Neural cell (in vitro differentiated cells): ENCODE data around the gene ZNF346. TPM values are rescaled to one million over a fixed set of nuclear protein-coding genes. Genes with fewer than 3 reads are reported as not detected.

Experiments
- H2AFZ ChIP-seq: fragments of 200-600, 300-800 bp; sonication (generic), shearing (Covaris generic); 2 replicates; pipeline ENCODE4 v1.6.0; 2014; ENCODE audit warnings: low read depth, mild to moderate bottlenecking, antibody characterized with exemption, low read length, moderate library complexity
- H3F3A ChIP-seq: fragments of 200-600 bp; shearing (Covaris generic); 2 replicates; pipeline ENCODE4 v1.6.1; 2016; ENCODE audit warnings: mild to moderate bottlenecking, moderate library complexity, mixed read lengths, antibody characterized with exemption, low read length; ENCODE audit not compliant: insufficient read depth, poor library complexity, severe bottlenecking
- H3K27ac ChIP-seq: fragments of 200-600, 300-800 bp; sonication (generic), shearing (Covaris generic); 2 replicates; pipeline ENCODE4 v1.5.1; 2014; ENCODE audit warnings: mild to moderate bottlenecking, low read length, moderate library complexity
- H3K27me3 ChIP-seq: fragments of 300-800, 200-600 bp; sonication (generic), shearing (Covaris generic); 2 replicates; pipeline ENCODE4 v1.6.0; 2014; ENCODE audit warnings: mild to moderate bottlenecking, low read depth, low read length, moderate library complexity; ENCODE audit not compliant: insufficient read depth
- H3K36me3 ChIP-seq: fragments of 300-800, 200-600 bp; sonication (generic), shearing (Covaris generic); 2 replicates; pipeline ENCODE4 v1.5.1; 2014; ENCODE audit warnings: mild to moderate bottlenecking, antibody characterized with exemption, low read length, moderate library complexity; ENCODE audit not compliant: insufficient read depth
- H3K4me2 ChIP-seq: fragments of 300-800, 200-600 bp; sonication (generic), shearing (Covaris generic); 2 replicates; pipeline ENCODE4 v1.6.0; 2014; ENCODE audit warnings: mild to moderate bottlenecking, low read length
- H3K4me3 ChIP-seq: fragments of 300-800, 200-600 bp; sonication (generic), shearing (Covaris generic); 2 replicates; pipeline ENCODE4 v1.5.1; 2014; ENCODE audit warnings: mild to moderate bottlenecking, low read length, moderate library complexity
- H3K79me2 ChIP-seq: fragments of 200-600 bp; shearing (Covaris generic); replicated peaks from 2 replicates; pipeline ENCODE4 v1.6.0; 2014; ENCODE audit warnings: mild to moderate bottlenecking, low read length, moderate library complexity; ENCODE audit not compliant: insufficient read depth
- H3K9ac ChIP-seq: fragments of 300-800, 200-600 bp; sonication (generic), shearing (Covaris generic); 2 replicates; pipeline ENCODE4 v1.6.1; 2016; ENCODE audit warnings: mild to moderate bottlenecking, low read length, mixed read lengths
- H3K9me2 ChIP-seq: fragments of 200-600 bp; shearing (Covaris generic); 2 replicates; pipeline ENCODE4 v1.6.1; 2016; ENCODE audit warnings: mild to moderate bottlenecking, low read length, mixed read lengths; ENCODE audit not compliant: insufficient read depth
- H3K9me3 ChIP-seq: fragments of 200-600, 300-800 bp; sonication (generic), shearing (Covaris generic); 2 replicates; pipeline ENCODE4 v1.6.1; 2016; ENCODE audit warnings: mild to moderate bottlenecking, mixed run types, low read length, moderate library complexity, mixed read lengths
- H4K20me1 ChIP-seq: fragments of 200-600 bp; shearing (Covaris generic); 2 replicates; pipeline ENCODE4 v1.6.1; 2016; ENCODE audit warnings: mild to moderate bottlenecking, mixed run types; ENCODE audit not compliant: insufficient read depth
- EP300 ChIP-seq: fragments of 450-650 bp; conservative IDR thresholded peaks from 2 replicates; pipeline ENCODE4 v1.6.1; 2014; ENCODE audit warnings: antibody characterized with exemption, mild to moderate bottlenecking, moderate library complexity; ENCODE audit not compliant: poor library complexity, severe bottlenecking
- EZH2 ChIP-seq: fragments of 200-600, 300-800 bp; shearing (Covaris generic), sonication (generic); IDR thresholded peaks from 2 replicates; pipeline ENCODE4 v1.6.1; 2014; ENCODE audit warnings: antibody characterized with exemption, low read length, borderline replicate concordance, mild to moderate bottlenecking; ENCODE audit not compliant: insufficient read depth, poor library complexity, severe bottlenecking
- MXI1 ChIP-seq: fragments of 450-650 bp; conservative IDR thresholded peaks from 2 replicates; pipeline ENCODE4 v1.6.1; 2014; ENCODE audit warnings: antibody characterized with exemption, mild to moderate bottlenecking; ENCODE audit not compliant: poor library complexity, severe bottlenecking
- POLR2AphosphoS5 ChIP-seq: IDR thresholded peaks from 2 replicates; pipeline ENCODE4 v1.6.1; 2012
- RAD21 ChIP-seq: fragments of 450-650 bp; conservative IDR thresholded peaks from 2 replicates; pipeline ENCODE4 v1.6.1; 2014; ENCODE audit warnings: antibody characterized with exemption, mild to moderate bottlenecking, moderate library complexity
- SMC3 ChIP-seq: fragments of 450-650 bp; conservative IDR thresholded peaks from 2 replicates; pipeline ENCODE4 v1.6.1; 2014; ENCODE audit warnings: antibody characterized with exemption, mild to moderate bottlenecking, moderate library complexity; ENCODE audit not compliant: poor library complexity
- TAF1 ChIP-seq: IDR thresholded peaks from 2 replicates; pipeline ENCODE4 v1.6.1; 2012; ENCODE audit warnings: low read depth
- polyA plus RNA-seq: library from polyadenylated mRNA; depleted of rRNA; stranded (reverse); fragments of >200 nt; gene quantifications from 2 replicates; pipeline ENCODE4 v1.2.3, GENCODE V29; 2014
- TF ChIP-seq, protein P1 (sequence below): fragments of 450-650 bp; IDR thresholded peaks from 2 replicates; pipeline ENCODE4 v1.5.1; 2014; ENCODE audit warnings: antibody characterized with exemption, mild to moderate bottlenecking, moderate library complexity; ENCODE audit not compliant: poor library complexity, severe bottlenecking
- TF ChIP-seq, protein P2 (sequence below): IDR thresholded peaks from 2 replicates; pipeline ENCODE4 v1.6.1; 2012; ENCODE audit warnings: borderline replicate concordance

The ZNF346 gene
- polyA plus RNA-seq, 1 donor from 2014 or later, result 40.1 TPM

DNA sequence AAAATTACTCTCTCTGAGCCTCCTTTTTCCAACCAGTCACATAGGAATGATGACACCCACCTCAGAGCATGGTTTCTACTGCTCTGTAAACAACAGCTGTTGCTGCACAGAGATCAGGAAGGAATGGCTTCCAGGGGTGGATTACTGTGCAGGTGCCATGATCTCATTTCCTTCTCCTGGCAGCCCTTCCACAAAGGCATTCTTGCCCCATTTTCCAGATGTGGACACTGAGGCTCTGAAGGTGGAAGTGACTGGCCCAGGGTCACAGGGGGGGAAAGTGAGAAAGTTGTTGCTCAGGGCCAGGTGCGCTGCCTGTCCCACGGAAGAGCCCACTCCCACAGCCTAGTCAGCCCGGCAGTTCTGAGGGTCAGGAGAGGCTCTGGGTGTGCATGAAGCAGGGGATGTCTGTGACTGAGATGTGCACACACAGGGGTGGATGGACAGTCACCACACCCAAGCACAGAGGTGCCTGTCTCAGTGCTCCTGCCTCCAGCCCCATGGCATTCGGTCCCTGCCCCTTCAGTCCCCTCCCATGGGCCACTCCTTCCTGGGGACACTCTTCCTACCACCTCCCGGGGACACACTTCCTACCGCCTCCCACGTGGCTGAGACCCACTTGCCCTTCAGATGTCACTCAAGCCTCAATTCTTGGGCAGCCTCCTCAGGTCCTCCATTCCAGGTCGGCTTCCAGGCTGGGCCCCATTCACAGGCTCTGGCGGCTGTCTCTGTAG lies 81.2 kb downstream of the ZNF346 start:
- no peak for TF ChIP-seq SMC3
- no peak for TF ChIP-seq EZH2
- TF ChIP-seq RAD21, result no peak
- TF ChIP-seq TAF1, result no peak
- no peak for TF ChIP-seq EP300
- TF ChIP-seq, protein P1, sequence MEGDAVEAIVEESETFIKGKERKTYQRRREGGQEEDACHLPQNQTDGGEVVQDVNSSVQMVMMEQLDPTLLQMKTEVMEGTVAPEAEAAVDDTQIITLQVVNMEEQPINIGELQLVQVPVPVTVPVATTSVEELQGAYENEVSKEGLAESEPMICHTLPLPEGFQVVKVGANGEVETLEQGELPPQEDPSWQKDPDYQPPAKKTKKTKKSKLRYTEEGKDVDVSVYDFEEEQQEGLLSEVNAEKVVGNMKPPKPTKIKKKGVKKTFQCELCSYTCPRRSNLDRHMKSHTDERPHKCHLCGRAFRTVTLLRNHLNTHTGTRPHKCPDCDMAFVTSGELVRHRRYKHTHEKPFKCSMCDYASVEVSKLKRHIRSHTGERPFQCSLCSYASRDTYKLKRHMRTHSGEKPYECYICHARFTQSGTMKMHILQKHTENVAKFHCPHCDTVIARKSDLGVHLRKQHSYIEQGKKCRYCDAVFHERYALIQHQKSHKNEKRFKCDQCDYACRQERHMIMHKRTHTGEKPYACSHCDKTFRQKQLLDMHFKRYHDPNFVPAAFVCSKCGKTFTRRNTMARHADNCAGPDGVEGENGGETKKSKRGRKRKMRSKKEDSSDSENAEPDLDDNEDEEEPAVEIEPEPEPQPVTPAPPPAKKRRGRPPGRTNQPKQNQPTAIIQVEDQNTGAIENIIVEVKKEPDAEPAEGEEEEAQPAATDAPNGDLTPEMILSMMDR, result no peak
- TF ChIP-seq MXI1, result no peak
- TF ChIP-seq POLR2AphosphoS5, result no peak
- TF ChIP-seq, protein P2, sequence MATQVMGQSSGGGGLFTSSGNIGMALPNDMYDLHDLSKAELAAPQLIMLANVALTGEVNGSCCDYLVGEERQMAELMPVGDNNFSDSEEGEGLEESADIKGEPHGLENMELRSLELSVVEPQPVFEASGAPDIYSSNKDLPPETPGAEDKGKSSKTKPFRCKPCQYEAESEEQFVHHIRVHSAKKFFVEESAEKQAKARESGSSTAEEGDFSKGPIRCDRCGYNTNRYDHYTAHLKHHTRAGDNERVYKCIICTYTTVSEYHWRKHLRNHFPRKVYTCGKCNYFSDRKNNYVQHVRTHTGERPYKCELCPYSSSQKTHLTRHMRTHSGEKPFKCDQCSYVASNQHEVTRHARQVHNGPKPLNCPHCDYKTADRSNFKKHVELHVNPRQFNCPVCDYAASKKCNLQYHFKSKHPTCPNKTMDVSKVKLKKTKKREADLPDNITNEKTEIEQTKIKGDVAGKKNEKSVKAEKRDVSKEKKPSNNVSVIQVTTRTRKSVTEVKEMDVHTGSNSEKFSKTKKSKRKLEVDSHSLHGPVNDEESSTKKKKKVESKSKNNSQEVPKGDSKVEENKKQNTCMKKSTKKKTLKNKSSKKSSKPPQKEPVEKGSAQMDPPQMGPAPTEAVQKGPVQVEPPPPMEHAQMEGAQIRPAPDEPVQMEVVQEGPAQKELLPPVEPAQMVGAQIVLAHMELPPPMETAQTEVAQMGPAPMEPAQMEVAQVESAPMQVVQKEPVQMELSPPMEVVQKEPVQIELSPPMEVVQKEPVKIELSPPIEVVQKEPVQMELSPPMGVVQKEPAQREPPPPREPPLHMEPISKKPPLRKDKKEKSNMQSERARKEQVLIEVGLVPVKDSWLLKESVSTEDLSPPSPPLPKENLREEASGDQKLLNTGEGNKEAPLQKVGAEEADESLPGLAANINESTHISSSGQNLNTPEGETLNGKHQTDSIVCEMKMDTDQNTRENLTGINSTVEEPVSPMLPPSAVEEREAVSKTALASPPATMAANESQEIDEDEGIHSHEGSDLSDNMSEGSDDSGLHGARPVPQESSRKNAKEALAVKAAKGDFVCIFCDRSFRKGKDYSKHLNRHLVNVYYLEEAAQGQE, result no peak
- Histone ChIP-seq H3K4me2 (no peak overlapping the region), H3K9me3 (no peaks in the 10 kb centered on the region), H4K20me1 (no peaks in the 10 kb centered on the region), H3K36me3 (no peaks in the 10 kb centered on the region), H3K9me2 (no peaks in the 10 kb centered on the region), H3F3A (no peaks in the 10 kb centered on the region), H3K27ac (no peak overlapping the region), H3K79me2 (no peaks in the 10 kb centered on the region), H3K9ac (no peak overlapping the region), H2AFZ (no peak overlapping the region), H3K4me3 (no peak overlapping the region), H3K27me3 (no peaks in the 10 kb centered on the region)

DNA sequence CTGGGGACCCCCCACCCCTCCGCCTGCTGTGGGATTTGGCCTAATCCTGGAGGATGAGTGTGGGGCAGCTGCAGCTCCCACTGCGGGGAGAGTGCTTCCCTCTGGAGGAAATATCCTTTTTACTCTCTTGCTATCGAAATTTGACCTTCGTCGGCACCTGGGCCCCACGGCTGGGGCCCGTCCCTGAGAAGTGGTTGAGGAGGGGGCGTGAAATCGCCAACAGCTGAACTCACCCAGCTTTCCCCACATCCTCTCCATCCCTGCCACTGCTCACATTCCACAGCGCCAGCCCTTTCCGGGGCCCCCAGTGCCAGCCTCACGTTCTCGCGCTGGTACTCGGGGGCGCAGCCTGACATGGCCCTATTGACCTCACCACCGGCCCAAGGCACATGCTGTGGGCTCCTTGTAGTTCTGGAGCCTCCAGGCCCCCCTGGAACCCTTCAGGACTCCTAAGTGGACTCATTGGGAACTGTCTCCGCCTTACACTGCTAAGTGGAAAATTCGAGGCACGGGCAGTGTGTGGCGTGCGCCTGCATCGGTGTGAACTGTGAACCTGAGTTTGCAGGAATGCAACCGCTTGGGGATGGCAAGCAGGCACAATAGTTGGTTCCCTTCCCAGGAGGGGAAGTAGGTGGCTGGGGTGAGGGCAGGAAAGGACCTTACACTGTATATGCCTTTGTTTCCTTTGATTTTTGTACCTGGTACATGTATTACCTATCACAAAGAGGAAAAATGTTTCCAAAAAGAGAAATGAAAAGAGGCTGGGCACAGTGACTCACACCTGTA lies 83.4 kb downstream of the ZNF346 start:
- H3K9ac ChIP-seq, result no peak overlapping the region
- H3K4me2 ChIP-seq, result no peak overlapping the region
- no peak overlapping the region for H2AFZ ChIP-seq
- no peaks in the 10 kb centered on the region for H3K27me3 ChIP-seq
- no peaks in the 10 kb centered on the region for H3K79me2 ChIP-seq
- TF ChIP-seq EP300 (no peak), SMC3 (no peak), EZH2 (no peak), MXI1 (no peak), TAF1 (no peak), RAD21 (no peak), POLR2AphosphoS5 (no peak)
- TF ChIP-seq, protein P2, result no peak
- TF ChIP-seq, protein P1, result no peak
- no peaks in the 10 kb centered on the region for H3K9me3 ChIP-seq
- no peaks in the 10 kb centered on the region for H3K36me3 ChIP-seq
- no peaks in the 10 kb centered on the region for H3F3A ChIP-seq
- H3K27ac ChIP-seq, result no peak overlapping the region
- no peaks in the 10 kb centered on the region for H3K9me2 ChIP-seq
- no peaks in the 10 kb centered on the region for H4K20me1 ChIP-seq
- no peak overlapping the region for H3K4me3 ChIP-seq
